CD4-positive, CD25-positive, alpha-beta regulatory T cell (primary cell): ENCODE data around the gene PHACTR2. TPM values are rescaled to one million over a fixed set of nuclear protein-coding genes. Genes with fewer than 3 reads are reported as not detected.
A peak's percentile ranks its signal among the peaks of the same experiment; 100 is the strongest.

ENCODE experiments used
- ATAC-seq, 2 donors: fragments of 150-1000 bp; cut with Tn5 transposase; one replicate each; pipeline ENCODE4 v1.10.0; 2021; ENCODE audit warnings: low read depth in 2 of 2, moderate number of reproducible peaks in 2 of 2, moderate library complexity in 1 of 2
- DNase-seq, 3 donors: peaks; one replicate each; pipeline versions ENCODE4 v3.0.0 to v3.0.0-alpha.2; 2012 to 2022; ENCODE audit warnings: mixed read lengths in 1 of 3
- H3K27ac ChIP-seq: one replicate; pipeline ENCODE4 v1.7.0; 2013; ENCODE audit warnings: mild to moderate bottlenecking, low read length; ENCODE audit not compliant: insufficient read depth, poor library complexity, severe bottlenecking
- H3K27me3 ChIP-seq: one replicate; pipeline ENCODE4 v1.7.0; 2013; ENCODE audit warnings: low read length; ENCODE audit not compliant: control insufficient read depth, insufficient read depth
- H3K36me3 ChIP-seq: one replicate; pipeline ENCODE4 v1.7.0; 2013; ENCODE audit warnings: mild to moderate bottlenecking, low read length, moderate library complexity; ENCODE audit not compliant: control insufficient read depth, insufficient read depth
- H3K4me1 ChIP-seq: 2 replicates; pipeline ENCODE4 v1.7.0; 2013; ENCODE audit warnings: mild to moderate bottlenecking, low read length; ENCODE audit not compliant: insufficient read depth, control insufficient read depth, poor library complexity, severe bottlenecking
- H3K4me3 ChIP-seq: one replicate; pipeline ENCODE4 v1.7.0; 2013; ENCODE audit warnings: low read depth, mild to moderate bottlenecking, low read length, moderate library complexity
- H3K9me3 ChIP-seq, 2 experiments: 1 replicate in 1 of 2; 2 replicates in 1 of 2; pipeline ENCODE4 v1.7.0; 2013; ENCODE audit warnings: low read length in 2 of 2, mild to moderate bottlenecking in 1 of 2, moderate library complexity in 1 of 2; ENCODE audit not compliant: control insufficient read depth in 2 of 2
- H3K27ac Mint-ChIP-seq, 3 donors: one replicate each; pipeline ENCODE4 v1.8.0; 2020 to 2022; ENCODE audit warnings: mild to moderate bottlenecking in 3 of 3, mixed read lengths in 3 of 3, moderate library complexity in 2 of 3
- H3K27me3 Mint-ChIP-seq: one replicate; pipeline ENCODE4 v1.8.0; 2022; ENCODE audit warnings: mild to moderate bottlenecking, mixed read lengths
- H3K36me3 Mint-ChIP-seq: one replicate; pipeline ENCODE4 v1.8.0; 2020; ENCODE audit warnings: mixed read lengths
- H3K4me1 Mint-ChIP-seq, 4 donors: one replicate each; pipeline ENCODE4 v1.8.0; 2020 to 2022; ENCODE audit warnings: mixed read lengths in 4 of 4, mild to moderate bottlenecking in 1 of 4
- H3K4me3 Mint-ChIP-seq, 4 donors: one replicate each; pipeline ENCODE4 v1.8.0; 2020 to 2022; ENCODE audit warnings: mild to moderate bottlenecking in 4 of 4, mixed read lengths in 4 of 4, moderate library complexity in 3 of 4
- H3K9me3 Mint-ChIP-seq, 7 donors: one replicate each; pipeline ENCODE4 v1.8.0; 2020 to 2022; ENCODE audit warnings: mixed read lengths in 7 of 7, mild to moderate bottlenecking in 3 of 7, moderate library complexity in 2 of 7
- polyA plus RNA-seq, 4 donors: library from polyadenylated mRNA; unstranded; fragments of 300-500 nt; fragmentation: Illumina TruSeq; gene quantifications; one replicate each; pipeline ENCODE4 v1.2.3, GENCODE V29; 2021
- total RNA-seq: library from RNA; stranded (reverse); gene quantifications from one replicate; pipeline ENCODE4 v1.2.3, GENCODE V29; 2022

PHACTR2 gene
- total and polyA plus RNA-seq, 5 donors from 2014 or later, result 16.1 to 70.2 (median 29.8) TPM

- Mint-ChIP-seq H3K36me3 (peaks cover 11% of the 10 kb centered on the region), H3K4me1 (peaks cover 25 to 49% (median 46%) of the 10 kb centered on the region in 4 donors), H3K9me3 (peaks cover 0 to 3% (median 0%) of the 10 kb centered on the region in 7 donors), H3K4me3 (no peak overlapping the region), H3K27ac (no peak overlapping the region), H3K27me3 (no peaks in the 10 kb centered on the region)
- ATAC-seq (no peak), DNase-seq (no peak)
- Histone ChIP-seq H3K4me1 (peaks cover 1% of the 10 kb centered on the region), H3K9me3 (no peaks in the 10 kb centered on the region), H3K4me3 (no peak overlapping the region), H3K36me3 (no peaks in the 10 kb centered on the region), H3K27ac (no peak overlapping the region), H3K27me3 (no peaks in the 10 kb centered on the region)
Measured at GRCh38 chr6:143700684-143701348, 23.1 kb downstream of the PHACTR2 start.

GRCh38 chr6:143701349-143702234, 23.8 kb downstream of the PHACTR2 start:
- no peaks in the 10 kb centered on the region for H3K4me1 ChIP-seq

GRCh38 chr6:143705569-143705968, 27.8 kb downstream of the PHACTR2 start:
- no peaks in the 10 kb centered on the region for H3K27me3 ChIP-seq
- no peak for DNase-seq
- H3K4me3 ChIP-seq, result no peak overlapping the region
- Mint-ChIP-seq H3K36me3 (peaks cover 20% of the 10 kb centered on the region), H3K27me3 (no peaks in the 10 kb centered on the region), H3K9me3 (peaks cover 0 to 5% (median 2%) of the 10 kb centered on the region in 7 donors), H3K4me1 (peaks cover 16 to 36% (median 27%) of the 10 kb centered on the region in 4 donors), H3K27ac (peak overlapping the region in 1 of 3 donors; percentile 25), H3K4me3 (no peak overlapping the region)
- H3K27ac ChIP-seq, result no peak overlapping the region
- H3K36me3 ChIP-seq, result no peaks in the 10 kb centered on the region
- ATAC-seq, result no peak
- no peaks in the 10 kb centered on the region for H3K4me1 ChIP-seq
- no peaks in the 10 kb centered on the region for H3K9me3 ChIP-seq

More at GRCh38 chr6:143701349-143702234, 23.8 kb downstream of the PHACTR2 start:
- Mint-ChIP-seq H3K27ac (no peak overlapping the region), H3K9me3 (peaks cover 0 to 3% (median 0%) of the 10 kb centered on the region in 7 donors), H3K36me3 (peaks cover 14% of the 10 kb centered on the region), H3K4me3 (no peak overlapping the region), H3K27me3 (no peaks in the 10 kb centered on the region), H3K4me1 (peaks cover 20 to 45% (median 42%) of the 10 kb centered on the region in 4 donors)
- H3K27me3 ChIP-seq, result no peaks in the 10 kb centered on the region
- H3K9me3 ChIP-seq, result no peaks in the 10 kb centered on the region
- H3K36me3 ChIP-seq, result no peaks in the 10 kb centered on the region
- no peak overlapping the region for H3K4me3 ChIP-seq
- ATAC-seq (no peak), DNase-seq (no peak)
- no peak overlapping the region for H3K27ac ChIP-seq

- Histone ChIP-seq H3K4me1 (no peaks in the 10 kb centered on the region), H3K27ac (no peak overlapping the region), H3K4me3 (no peak overlapping the region), H3K9me3 (no peaks in the 10 kb centered on the region), H3K27me3 (no peaks in the 10 kb centered on the region), H3K36me3 (no peaks in the 10 kb centered on the region)
- Mint-ChIP-seq H3K4me1 (peaks cover 16 to 31% (median 19%) of the 10 kb centered on the region in 4 donors), H3K27me3 (no peaks in the 10 kb centered on the region), H3K9me3 (peaks cover 0 to 5% (median 2%) of the 10 kb centered on the region in 7 donors), H3K36me3 (peaks cover 23% of the 10 kb centered on the region), H3K4me3 (no peak overlapping the region), H3K27ac (peak overlapping the region in 1 of 3 donors; percentile 29)
- DNase-seq (no peak), ATAC-seq (no peak)
Measured at GRCh38 chr6:143707697-143708096, 29.9 kb downstream of the PHACTR2 start.

- Histone ChIP-seq H3K27ac (no peak overlapping the region), H3K9me3 (no peaks in the 10 kb centered on the region), H3K36me3 (peaks cover 2% of the 10 kb centered on the region), H3K27me3 (no peaks in the 10 kb centered on the region), H3K4me1 (no peaks in the 10 kb centered on the region), H3K4me3 (no peak overlapping the region)
- H3K9me3 Mint-ChIP-seq, result peaks cover 0 to 5% (median 2%) of the 10 kb centered on the region in 7 donors
- no peak overlapping the region for H3K27ac Mint-ChIP-seq
- ATAC-seq (no peak), DNase-seq (no peak)
- no peaks in the 10 kb centered on the region for H3K27me3 Mint-ChIP-seq
- peaks cover 28% of the 10 kb centered on the region for H3K36me3 Mint-ChIP-seq
- H3K4me1 Mint-ChIP-seq, result peaks cover 13 to 27% (median 16%) of the 10 kb centered on the region in 4 donors
- H3K4me3 Mint-ChIP-seq, result no peak overlapping the region
Measured at GRCh38 chr6:143708889-143709288, 31.1 kb downstream of the PHACTR2 start.

GRCh38 chr6:143711714-143712113, 33.9 kb downstream of the PHACTR2 start:
- no peaks in the 10 kb centered on the region for H3K27me3 Mint-ChIP-seq
- peaks cover 0 to 5% (median 2%) of the 10 kb centered on the region in 7 donors for H3K9me3 Mint-ChIP-seq

GRCh38 chr6:143718472-143718871, 40.7 kb downstream of the PHACTR2 start:
- H3K36me3 Mint-ChIP-seq, result peaks cover 46% of the 10 kb centered on the region
- H3K4me1 ChIP-seq, result no peaks in the 10 kb centered on the region
- no peak for DNase-seq
- H3K9me3 ChIP-seq, result no peaks in the 10 kb centered on the region
- H3K9me3 Mint-ChIP-seq, result peaks cover 0 to 6% (median 0%) of the 10 kb centered on the region in 7 donors
- no peak overlapping the region for H3K27ac Mint-ChIP-seq
- peaks cover 3 to 25% (median 8%) of the 10 kb centered on the region in 4 donors for H3K4me1 Mint-ChIP-seq
- H3K4me3 ChIP-seq, result no peak overlapping the region
- no peaks in the 10 kb centered on the region for H3K27me3 ChIP-seq
- no peak for ATAC-seq
- peaks cover 11% of the 10 kb centered on the region for H3K36me3 ChIP-seq
- H3K27ac ChIP-seq, result no peak overlapping the region
- H3K27me3 Mint-ChIP-seq, result no peaks in the 10 kb centered on the region
- no peak overlapping the region for H3K4me3 Mint-ChIP-seq

More at GRCh38 chr6:143711714-143712113, 33.9 kb downstream of the PHACTR2 start:
- Mint-ChIP-seq H3K4me1 (peaks cover 5 to 12% (median 8%) of the 10 kb centered on the region in 4 donors), H3K4me3 (no peak overlapping the region), H3K27ac (no peak overlapping the region), H3K36me3 (peaks cover 41% of the 10 kb centered on the region)
- Histone ChIP-seq H3K4me3 (no peak overlapping the region), H3K36me3 (peaks cover 7% of the 10 kb centered on the region), H3K9me3 (no peaks in the 10 kb centered on the region), H3K27ac (no peak overlapping the region), H3K4me1 (no peaks in the 10 kb centered on the region), H3K27me3 (no peaks in the 10 kb centered on the region)
- DNase-seq (no peak), ATAC-seq (no peak)
